ENCODE measurements around the gene ASB18.

Gene ASB18

DNA sequence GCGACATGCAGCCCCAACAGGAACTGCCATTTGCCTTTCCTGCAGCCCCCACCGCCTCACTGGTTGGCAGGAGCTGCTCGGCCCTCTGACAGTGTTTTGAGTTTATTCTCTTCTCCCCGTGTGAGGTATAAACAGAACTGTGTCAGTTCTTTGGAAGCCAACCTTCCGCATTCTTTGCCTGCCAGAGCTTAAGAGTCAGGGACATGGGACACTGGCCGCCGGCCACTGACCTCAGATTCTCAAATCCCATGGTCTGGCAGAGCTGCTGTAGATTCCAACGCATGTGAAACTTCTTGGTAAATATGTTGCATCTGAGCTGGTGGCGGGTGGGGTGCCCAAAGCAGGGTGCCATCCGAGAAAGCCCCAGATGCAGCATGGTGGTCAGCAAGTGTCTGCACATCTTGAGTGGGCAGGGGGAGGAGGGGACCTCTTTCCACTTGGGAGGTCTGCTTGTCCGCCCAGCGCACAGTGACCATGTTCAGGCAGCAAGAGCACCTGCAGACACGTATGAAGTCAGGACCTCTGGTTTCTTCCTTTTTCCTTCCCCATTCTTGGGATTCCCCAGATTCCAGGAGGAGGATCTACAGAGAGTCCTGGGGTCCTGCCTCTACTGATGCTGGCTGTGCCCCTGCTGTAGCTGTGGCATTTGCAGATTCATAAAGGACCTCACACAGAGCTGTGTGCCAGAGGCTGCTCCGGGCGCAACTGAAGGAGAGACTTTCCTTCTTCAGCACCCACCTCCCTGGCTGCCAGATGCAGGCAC, 23.8 kb downstream of the ASB18 start:
- DNase-seq, result no peak

DNA sequence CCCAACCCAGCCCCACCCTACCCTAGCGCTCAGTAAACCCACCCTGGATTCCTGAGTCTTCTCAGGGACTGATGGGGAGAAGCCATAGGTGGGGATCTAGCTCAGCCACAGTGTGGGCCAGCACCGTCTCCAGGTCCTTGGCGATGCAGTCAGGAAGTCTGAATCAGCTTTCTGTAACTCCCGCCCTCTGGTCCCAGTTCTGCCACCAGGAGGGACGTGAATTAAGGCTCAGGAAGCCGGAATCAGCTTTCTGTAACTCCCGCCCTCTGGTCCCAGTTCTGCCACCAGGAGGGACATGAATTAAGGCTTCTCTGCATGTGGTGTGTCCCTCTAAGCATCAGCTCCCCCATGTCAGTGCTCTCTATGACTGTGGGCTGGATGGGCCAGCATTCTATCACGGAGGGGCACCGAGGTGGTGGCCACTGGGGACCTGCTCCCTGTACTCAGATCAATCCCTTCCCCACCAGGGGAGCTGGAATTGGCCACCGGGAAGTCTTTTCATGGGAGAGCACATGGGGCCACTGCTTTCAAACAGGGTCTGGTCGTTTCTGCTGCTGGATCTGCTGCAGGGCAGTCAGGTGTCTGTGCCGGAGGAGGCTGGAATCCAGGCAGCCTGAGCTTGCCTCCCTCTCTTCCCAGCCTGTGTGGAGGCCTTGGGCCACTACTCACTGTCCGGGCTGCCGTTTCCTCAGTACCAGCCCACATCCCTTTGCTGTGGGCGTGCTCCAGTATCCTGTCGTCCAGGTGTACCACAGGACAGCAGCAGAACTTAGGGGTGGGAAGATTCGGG, 24.7 kb downstream of the ASB18 start:
- no peak for DNase-seq

DNA sequence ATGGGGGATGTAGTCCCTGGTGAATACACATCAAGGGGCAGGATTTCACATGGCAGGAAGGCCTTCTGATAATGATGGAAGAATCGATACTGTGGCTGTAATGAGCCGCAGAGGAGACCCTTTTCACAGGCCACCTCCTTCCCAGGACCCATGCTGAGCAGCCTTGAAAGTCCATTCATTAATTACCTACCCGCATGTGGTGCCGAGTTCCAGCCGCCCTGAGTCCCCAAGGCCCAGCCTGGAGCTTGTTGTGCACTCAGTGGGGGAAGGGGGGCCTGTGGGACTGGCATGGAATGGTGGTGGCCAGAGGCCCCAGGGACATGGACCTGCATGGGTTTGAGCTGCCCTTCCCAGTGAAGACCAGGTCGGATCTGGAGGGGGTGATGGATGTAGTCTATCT, 25.5 kb downstream of the ASB18 start:
- DNase-seq, result no peak

DNA sequence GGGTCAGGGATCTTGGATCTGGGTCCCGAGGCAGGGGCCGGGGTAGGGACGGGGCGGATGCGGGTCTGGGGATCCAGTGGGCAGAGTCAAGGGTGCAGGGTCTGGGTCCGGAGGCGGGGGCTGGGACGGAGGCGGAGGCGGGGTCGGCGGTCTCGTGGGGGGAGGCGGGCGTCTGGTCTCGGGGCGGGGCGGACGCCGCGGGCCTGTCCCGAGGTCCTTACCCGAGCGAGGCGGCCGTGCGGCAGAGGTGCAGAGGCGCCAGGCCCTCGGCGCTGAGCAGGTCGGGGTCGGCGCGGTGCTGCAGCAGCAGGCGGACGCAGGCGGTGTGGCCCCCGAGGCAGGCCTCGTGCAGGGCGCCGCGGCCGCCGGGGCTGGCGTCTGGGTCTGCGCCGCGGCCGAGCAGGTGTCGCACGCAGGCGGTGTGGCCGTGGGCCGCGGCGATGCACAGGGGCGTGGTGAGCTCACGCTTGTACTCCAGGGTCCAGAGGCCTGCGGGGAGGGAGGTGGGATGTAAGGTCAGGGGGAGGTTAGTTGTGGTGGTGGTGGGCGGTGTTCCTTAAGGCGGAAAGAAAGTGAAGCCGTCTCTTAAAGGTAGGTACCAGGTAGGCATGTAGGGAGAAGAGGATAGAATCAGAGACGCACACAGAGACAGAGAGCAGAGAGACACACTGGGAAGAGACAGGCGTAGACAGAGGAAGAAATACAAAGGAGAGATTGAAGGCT, 26.6 kb downstream of the ASB18 start:
- no peak for DNase-seq

DNA sequence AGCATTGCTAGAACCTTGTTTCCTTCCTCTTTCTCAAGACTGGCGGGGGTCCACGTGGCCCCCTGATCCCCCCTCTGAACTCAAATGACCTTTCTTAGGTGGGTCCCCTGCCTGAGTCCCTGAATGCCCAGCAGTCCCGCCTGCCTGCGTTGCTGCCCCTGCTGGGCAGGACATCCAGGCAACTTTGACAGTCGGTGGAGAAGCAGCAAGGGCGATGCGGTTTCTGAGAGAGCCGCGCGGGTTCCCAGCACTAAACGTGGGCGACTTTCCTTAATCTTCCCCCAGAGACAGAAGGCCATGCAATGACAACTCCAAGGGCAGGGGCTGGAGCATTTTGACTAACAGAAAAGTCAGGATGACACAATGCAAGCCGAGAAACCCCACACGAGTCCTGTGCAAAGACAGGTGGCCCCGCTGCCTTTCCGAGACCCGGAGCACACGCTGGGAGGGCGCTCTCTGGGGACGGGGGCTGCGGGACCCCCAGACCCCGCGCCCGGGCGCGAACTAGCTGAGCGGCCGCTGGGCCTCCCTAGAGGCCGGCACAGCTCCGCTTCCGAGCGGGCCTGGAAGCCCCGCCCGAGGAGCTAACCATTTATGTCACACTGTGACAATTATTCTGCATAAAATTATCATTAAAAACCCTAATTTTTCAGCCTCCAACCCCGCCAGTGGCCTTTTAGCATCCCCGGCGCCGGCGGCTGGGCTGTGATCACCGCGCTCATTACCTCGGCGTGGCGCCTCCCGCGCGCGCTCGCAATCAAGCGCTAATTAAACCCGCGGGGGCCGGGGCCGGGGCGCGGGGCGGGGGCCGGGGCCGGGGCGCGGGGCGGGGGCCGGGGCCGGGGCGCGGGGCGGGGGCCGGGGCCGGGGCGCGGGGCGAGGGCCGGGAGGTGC, 27.4 kb downstream of the ASB18 start:
- DNase-seq, result no peak

DNA sequence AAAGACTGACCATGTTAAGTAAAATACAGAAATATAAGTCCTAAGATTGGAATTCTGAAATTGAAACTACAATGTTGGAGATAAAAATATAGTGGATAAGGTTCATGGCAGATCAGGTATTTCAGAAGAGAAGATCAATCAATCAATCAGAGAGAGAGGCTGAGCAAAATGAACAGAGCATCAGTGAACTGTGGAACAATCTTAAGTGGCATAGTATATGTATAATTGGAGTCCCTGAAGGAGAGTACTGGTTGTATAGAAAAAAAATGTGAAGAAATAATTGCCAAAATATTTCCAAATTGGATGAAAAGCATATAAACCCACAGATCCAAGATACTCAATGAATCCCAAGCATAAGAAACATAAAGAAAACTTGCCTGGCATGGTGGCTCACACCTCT, 35.0 kb downstream of the ASB18 start:
- no peak for DNase-seq

DNA sequence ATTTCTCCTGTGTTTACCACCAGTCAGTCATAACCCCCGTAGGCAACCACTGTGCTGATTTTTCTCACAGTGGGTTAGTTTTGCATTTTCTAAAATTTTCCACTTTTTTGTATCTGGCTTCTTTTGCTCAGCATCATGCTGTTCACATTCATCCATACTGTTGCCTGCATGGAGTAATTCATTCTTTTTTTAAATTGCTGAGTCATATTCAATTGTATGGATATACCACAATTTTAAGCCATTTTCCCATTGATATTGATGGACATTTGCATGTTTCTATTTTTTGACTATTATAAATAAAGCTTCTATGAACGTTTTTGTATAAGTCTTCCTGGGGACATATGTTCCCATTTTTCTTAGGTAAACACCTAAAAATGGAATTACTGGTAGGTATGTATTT, 40.5 kb downstream of the ASB18 start:
- no peak for DNase-seq

DNA sequence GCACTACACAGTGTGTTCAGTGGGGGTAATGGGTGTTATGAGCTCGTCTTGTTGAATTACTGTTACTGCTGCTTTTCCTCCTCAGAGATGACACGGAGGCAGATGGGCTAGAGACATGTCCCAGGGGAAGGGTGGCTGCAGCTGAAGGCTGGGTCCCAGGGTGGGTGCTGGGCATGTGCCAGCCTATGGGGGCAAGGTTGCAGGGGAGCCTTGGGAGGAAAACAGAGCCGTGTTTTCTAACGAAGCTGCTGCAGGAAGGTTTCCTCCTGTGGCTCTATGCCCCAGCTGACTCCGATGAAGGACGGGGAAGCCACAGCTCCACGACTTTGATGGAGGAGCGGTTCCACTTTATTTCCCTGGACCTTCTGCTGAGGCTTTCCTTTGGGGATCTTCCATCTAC, 42.4 kb downstream of the ASB18 start:
- DNase-seq, result no peak

DNA sequence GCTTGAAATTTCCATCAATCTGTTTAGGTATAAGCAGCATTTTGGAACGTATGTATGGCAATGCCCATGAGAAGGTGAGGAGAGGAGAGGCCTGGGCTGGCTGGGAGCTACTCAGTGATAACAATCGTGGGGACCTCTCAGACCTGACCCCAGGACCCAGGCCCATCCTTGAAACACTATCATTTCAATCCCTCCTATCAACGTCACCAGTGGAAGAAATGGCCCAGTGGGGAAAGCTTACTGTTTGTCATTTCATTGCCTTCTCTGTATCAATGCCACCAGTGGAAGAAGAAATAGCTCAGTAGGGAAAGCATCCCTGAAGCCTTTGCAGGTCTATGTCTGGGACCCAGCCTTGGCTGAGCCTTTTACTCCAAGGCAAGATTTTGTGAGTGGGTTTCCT, 44.8 kb downstream of the ASB18 start:
- no peak for DNase-seq

DNA sequence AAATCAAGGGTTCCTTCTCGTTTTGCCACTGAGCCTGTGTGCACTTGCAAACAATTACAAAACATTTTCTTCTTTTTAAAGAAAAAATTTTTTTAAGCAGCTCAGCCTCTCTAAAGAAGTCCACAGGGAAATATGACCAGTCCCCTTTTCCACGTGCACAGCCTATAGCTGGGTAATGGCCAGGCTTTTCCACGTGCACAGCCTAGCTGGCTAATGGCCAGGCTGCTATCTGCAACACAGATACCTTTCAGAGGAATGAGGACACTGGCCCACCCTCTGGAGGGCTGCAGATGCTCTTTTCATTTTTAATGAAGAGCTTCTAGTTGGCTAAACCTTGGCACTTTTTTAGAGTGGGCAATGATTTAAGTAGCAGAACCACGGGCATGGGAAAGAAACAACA, 46.3 kb downstream of the ASB18 start:
- no peak for DNase-seq

DNA sequence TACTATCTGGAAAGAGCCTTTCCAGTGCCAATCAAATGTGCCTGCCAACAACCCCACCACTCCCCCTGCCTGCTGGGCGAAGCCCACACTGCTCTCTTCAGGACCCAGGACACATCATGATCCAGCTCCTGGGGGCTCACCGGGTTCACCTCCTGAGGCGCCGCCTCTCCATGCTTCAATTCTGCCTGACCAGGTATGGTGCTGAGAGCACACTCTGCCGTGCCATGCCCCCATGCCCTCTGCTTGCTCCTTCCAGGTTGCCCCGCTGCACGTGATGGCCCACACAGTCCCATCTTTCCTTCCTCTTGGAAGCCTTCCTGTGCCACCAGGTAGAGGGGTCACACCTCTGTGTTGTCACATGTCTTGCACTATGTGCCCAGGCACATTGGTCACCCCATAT, 47.5 kb downstream of the ASB18 start:
- no peak for DNase-seq

DNA sequence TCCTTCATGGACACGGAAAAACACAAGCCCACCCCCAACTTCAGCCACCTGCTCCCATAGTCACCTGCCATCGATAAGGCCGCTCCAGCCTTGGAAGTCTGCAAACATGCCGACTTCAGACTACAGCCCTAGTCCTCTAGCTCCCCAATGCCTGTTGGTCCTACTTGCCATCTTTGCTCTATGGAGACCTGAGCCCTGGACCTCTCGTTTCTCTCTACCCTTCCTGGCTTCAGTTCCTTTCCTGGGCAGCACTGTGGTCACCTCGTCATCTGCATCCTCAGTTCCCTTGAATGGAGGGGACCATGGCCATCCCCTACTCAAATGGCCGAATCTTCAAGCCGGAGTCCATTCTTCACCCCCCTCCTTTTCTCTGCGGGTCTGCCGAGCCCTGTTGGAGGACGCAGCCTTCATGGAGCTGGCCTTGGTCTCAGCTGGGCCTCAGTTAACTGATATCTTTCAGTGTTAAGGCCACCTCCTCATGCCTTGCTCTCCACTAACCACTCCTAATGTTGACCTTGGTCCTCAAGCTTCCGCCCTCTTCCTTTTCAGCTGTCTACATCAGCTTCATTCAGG, 48.4 kb downstream of the ASB18 start:
- DNase-seq, result no peak

DNA sequence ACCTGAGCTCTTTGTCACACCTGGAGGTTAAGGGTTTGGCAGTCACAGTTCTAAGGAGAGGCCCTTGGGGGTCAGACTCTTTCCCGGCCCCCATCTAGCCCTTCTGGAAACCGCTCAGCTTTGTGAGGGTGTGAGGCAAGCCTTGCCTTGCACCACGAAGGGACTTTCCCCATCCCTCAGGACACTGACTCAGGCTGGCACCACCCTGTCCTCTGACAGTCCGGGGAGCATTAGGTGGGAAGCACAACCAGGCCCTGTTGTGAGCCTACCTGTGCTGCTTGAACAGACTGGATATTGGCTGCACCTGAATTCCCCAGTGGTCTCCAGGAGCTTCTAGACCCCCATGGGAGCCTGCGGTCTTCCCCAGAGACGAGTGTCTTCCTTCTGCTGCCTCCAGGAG, 49.0 kb downstream of the ASB18 start:
- no peak for DNase-seq

DNA sequence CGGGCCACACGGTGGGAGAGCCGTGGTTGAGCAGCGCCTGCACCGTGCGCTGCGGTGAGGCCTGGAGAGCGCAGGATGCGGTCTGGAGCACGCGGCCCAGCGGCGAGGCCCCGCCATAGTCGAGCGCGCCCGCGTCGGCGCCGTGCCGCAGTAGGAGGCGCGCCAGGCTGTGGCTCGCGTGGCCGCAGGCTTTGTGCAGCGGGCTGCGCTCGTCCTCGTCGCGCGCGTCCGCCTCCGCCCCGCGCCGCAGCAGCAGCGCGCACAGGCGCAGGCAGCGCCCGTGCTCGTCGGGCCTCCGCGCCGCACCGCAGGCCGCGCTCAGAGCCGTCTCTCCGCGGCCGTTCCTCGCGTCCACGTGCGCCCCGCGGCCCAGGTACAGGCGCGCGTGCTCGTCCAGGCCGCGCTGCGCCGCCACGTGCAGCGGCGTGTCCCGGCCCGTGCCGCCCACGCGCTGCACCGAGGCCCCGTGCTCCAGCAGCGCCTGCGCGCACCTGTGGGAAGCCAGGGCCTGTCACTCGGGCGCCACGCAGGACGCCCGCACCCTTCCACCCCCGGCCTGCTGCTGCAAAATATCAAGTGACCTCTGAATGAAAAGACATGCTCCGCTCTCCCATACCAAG, 49.7 kb downstream of the ASB18 start:
- DNase-seq, result no peak

DNA sequence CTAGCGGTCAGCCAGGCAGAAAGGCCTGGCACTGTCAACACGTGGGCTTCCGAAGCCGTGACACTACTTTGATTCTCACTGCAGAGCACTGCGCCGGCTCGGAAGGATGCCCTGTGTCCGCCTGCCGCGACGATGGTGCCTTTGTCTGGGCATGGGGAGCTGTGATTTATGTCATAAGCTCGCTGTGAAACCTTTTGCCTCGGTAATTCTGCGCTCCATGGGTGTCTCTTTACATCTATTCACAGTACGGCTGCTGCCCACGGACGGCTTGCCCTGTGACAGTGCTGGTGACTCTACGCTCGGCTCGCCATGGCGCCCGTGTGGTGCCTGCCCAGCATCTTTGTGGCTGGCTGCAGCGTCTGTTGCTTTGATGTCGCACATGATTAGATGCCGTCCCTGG, 52.9 kb downstream of the ASB18 start:
- DNase-seq, result no peak

DNA sequence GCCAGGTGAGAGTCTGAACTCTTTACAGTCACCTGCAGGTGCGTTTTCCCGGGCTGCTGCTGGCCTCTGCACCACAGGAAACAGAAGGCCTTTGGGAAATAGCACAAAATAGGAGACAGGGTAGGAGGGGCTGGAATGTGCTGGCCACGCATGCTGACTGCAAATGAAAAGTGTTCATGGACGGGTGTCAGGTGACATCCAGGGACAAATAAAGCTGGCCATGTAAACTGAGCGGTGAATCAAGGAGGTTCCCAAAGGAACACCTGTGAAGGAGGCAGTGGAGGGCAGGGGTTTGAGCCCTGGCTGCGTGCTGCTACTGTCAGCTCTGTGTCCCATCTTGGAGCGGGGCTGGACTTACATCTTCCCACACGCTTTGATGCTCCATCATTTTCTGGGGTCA, 53.7 kb downstream of the ASB18 start:
- DNase-seq, result no peak

DNA sequence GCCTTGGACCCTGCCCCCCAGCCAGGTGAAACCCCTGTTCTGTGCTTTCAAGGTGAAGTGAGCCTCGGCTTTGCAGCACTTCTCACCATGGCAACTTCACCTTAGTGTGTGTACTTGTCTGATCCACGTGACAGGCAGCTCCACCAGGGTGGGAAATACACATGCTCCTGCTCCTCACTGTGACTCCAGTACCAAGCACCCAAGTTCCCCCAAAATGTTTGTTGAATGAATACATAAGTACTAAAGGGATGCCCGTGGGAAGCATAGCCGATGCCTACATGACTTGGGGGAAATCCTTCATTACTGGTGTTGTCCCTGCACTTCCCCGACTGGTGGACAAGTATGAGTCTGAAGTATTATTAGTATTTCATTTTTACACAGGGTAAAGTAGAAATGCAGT, 54.2 kb downstream of the ASB18 start:
- DNase-seq, result no peak

DNA sequence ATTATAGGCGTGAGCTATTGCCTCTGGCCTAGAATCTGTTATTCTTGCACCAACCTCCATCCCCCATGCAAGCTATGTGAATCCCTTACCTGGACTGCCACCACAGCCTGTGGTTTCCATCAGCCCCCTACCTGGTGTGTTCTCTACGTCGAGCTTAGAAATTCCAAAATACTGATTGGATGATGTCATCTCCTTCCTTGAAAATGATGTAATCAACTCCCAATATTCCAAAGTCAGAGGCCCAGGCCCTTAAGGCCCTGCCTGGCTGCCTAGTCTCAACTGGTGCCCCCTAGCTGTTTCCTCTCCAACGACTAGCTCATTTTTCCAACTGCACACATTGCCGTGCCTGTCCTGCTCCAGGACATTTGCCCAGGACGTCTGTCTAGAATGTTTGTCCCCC, 54.7 kb downstream of the ASB18 start:
- DNase-seq, result no peak

DNA sequence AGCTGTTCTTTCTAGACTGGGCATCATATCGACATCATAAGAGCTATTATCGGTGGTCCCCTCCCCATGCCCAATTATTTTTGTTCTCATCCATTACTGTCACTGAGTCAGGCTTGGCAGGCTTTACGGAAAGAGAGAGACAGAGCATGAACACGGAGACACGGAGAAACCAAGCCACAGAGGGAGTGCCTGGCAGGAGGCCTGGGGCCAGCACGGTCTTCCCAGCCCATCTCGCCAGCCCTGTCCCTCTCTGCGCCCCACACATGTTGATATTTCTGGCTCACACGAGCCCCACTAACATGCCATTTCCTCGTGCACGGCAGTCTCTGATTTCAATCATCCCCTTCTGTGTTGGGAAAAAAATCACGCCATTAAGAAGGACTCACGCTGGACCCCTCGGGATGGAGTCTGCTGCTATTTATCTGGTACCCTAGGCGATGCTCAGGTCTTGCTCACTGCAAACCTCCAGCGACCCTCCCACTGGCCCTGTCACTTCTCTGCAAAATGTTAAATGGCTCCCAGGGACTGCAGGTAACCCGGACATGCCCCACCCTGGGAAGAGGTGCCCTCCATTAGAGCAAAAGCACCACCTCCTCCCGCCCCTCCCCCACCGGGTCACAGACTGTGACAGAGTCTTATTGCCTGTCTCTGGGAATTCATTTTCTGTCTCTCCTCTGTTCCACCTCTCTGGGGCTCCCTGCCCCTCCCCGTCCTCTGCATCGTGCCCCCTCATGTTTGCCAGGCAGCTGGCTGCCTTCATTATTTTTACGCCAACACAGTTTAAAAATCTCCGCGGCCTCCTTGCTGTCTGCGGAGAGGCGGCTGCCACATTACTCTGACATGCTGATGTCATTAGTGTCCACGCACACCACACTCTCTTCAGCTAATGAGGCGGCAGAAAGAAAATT, 55.9 kb downstream of the ASB18 start:
- DNase-seq, result no peak

DNA sequence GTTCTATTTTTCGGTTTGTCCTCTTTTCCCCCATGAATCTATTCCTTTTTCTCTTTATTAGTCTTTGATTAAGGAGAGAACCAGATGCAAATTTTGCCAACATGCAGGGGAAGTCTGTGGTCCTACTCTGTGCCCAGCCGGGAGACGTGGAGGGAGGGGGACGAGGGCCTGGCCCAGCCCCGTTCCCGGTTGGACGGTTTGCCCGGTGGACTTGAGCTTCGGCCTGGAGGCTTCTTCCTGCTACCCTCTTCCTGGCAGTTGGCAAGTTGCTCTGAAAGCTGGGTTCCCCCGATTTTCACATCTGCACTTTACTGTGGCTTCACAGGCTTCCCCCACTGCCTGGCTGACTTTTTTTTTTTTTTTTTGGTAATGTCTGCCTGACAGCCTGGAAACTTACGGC, 56.7 kb downstream of the ASB18 start:
- no peak for DNase-seq

Data from NCI-H1417 treated with DMSO at 0.1 percent for 48 hours (cell line).